Lower leg skin (tissue), 4 donors: ENCODE data around the gene DHRS7B. TPM values are rescaled to one million over a fixed set of nuclear protein-coding genes. Genes with fewer than 3 reads are reported as not detected.

Experiments used
- DNase-seq, 2 donors: peaks; one replicate each; pipeline ENCODE4 v3.0.0-alpha.2; 2019; ENCODE audit warnings: low spot score in 2 of 2
- H3K4me3 ChIP-seq: fragments of 200-600 bp; sonication (generic); 2 replicates; pipeline ENCODE4 v1.5.1; 2017; ENCODE audit warnings: mild to moderate bottlenecking, low read depth; ENCODE audit not compliant: poor library complexity, severe bottlenecking
- POLR2A ChIP-seq, 2 donors: fragments of 450-650 bp; IDR thresholded peaks; one replicate each; pipeline ENCODE4 v1.6.1; 2016 to 2017; ENCODE audit warnings: antibody characterized with exemption in 2 of 2, mild to moderate bottlenecking in 1 of 2, moderate library complexity in 1 of 2
- whole genome bisulfite sequencing, 2 donors: methylation state at CpG; one replicate each; pipeline ENCODE4 v1.1.5; 2018; 5-methylcytosine and 5-hydroxymethylcytosine counted together
- intact Hi-C: fragments of 100-400 bp; cut with DNase I; formaldehyde crosslinking; loops from one replicate; pipeline ENCODE4 v1.15.0; 2023; ENCODE audit warnings: low total_unique reads
- total RNA-seq, 4 donors: library from RNA; depleted of rRNA; stranded (reverse); fragments of >200 nt; gene quantifications; one replicate each; pipeline ENCODE4 v1.1.0, GENCODE V29; 2016
- TF ChIP-seq, protein P1 (sequence below), 3 donors: fragments of 450-650 bp; IDR thresholded peaks; one replicate each; pipeline ENCODE4 v1.5.1; 2016; ENCODE audit warnings: antibody characterized with exemption in 3 of 3, mild to moderate bottlenecking in 3 of 3, moderate library complexity in 2 of 3

DHRS7B gene
- total RNA-seq, 4 donors from 2014 or later = 35.2 to 59.4 (median 39.6) TPM

GRCh38 chr17:21176773-21177395, 50.1 kb downstream of the DHRS7B start:
- TF ChIP-seq POLR2A (IDR thresholded peaks at IDR 0.05) = no peak
- TF ChIP-seq, protein P1, sequence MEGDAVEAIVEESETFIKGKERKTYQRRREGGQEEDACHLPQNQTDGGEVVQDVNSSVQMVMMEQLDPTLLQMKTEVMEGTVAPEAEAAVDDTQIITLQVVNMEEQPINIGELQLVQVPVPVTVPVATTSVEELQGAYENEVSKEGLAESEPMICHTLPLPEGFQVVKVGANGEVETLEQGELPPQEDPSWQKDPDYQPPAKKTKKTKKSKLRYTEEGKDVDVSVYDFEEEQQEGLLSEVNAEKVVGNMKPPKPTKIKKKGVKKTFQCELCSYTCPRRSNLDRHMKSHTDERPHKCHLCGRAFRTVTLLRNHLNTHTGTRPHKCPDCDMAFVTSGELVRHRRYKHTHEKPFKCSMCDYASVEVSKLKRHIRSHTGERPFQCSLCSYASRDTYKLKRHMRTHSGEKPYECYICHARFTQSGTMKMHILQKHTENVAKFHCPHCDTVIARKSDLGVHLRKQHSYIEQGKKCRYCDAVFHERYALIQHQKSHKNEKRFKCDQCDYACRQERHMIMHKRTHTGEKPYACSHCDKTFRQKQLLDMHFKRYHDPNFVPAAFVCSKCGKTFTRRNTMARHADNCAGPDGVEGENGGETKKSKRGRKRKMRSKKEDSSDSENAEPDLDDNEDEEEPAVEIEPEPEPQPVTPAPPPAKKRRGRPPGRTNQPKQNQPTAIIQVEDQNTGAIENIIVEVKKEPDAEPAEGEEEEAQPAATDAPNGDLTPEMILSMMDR (IDR thresholded peaks at IDR 0.05) = no peak
- WGBS, 2 donors = 85 to 91% methylated on average over 12 of the region's 12 CpGs
- no peak for DNase-seq
- H3K4me3 ChIP-seq = no peak overlapping the region
- intact Hi-C loops = no loop called here

DNA sequence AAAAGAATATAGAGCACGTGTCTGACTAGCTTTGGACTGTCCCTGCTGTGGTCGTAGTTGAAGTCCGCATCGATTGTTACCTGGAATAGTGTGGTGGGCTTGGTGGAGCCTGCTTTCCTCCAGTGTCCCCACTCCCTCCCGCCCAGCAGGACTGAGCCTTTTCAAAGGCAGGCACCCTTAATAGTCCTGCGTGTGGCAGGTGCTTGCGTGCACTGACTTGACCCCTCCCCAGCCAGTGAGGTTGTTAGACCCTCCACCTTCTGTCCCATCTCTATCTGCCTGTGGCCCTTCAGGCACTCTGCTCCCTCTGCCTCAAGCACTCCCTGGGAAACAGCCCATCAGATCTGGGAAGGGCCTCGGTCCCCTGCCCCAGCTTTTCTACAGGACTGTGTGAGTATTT, 50.6 kb downstream of the DHRS7B start:
- no peak overlapping the region for H3K4me3 ChIP-seq
- TF ChIP-seq, protein P1 (IDR thresholded peaks at IDR 0.05) = no peak
- TF ChIP-seq POLR2A (IDR thresholded peaks at IDR 0.05) = no peak
- 95 to 98% methylated on average over 8 of the region's 8 CpGs for WGBS, 2 donors
- intact Hi-C loops = no loop called here
- DNase-seq = peak in 1 of 2 donors; percentile 68

GRCh38 chr17:21177854-21178600, 51.3 kb downstream of the DHRS7B start:
- TF ChIP-seq, protein P1 (IDR thresholded peaks at IDR 0.05) = no peak
- no peak for TF ChIP-seq POLR2A (IDR thresholded peaks at IDR 0.05)
- DNase-seq = peak in 1 of 2 donors; percentile 43
- no peak overlapping the region for H3K4me3 ChIP-seq
- WGBS, 2 donors = 94 to 97% methylated on average over 13 of the region's 13 CpGs
- intact Hi-C loops = no loop called here

GRCh38 chr17:21183468-21183867, 56.7 kb downstream of the DHRS7B start:
- WGBS, 2 donors = 84 to 88% methylated on average over 5 of the region's 5 CpGs
- TF ChIP-seq, protein P1 (IDR thresholded peaks at IDR 0.05) = no peak
- no peak for TF ChIP-seq POLR2A (IDR thresholded peaks at IDR 0.05)
- no peak for DNase-seq
- no peak overlapping the region for H3K4me3 ChIP-seq
- intact Hi-C loops = no loop called here

DNA sequence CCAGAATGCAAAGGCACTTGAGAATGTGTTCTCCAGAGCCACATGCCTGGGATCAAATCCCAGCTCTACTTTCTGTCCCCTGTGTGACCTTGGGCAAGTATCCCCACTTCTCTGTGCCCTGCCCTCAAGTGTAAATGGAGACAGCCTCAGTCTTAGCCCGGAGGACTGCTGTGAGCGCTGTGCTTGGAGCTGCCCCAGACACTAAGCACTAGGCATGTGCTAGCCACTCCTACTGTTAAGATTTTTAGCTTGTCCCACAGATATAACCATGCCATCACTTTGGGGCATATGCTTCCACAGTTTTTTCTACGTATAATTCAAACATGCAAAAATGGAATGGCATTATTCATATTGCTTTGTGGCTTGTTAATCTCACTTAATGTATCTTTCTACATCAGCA, 57.8 kb downstream of the DHRS7B start:
- no peak for DNase-seq
- TF ChIP-seq, protein P1 (IDR thresholded peaks at IDR 0.05) = no peak
- TF ChIP-seq POLR2A (IDR thresholded peaks at IDR 0.05) = no peak
- intact Hi-C loops = no loop called here
- 91 to 94% methylated on average over 3 of the region's 3 CpGs for WGBS, 2 donors
- H3K4me3 ChIP-seq = no peak overlapping the region
